Right lobe of liver (tissue), 6 donors: Measurements from ENCODE around the gene PGM5. TPM values are rescaled to one million over a fixed set of nuclear protein-coding genes. Genes with fewer than 3 reads are reported as not detected.

ENCODE experiments used
- ATAC-seq, 4 donors: fragments of 200-7000 bp; cut with Tn5 transposase; one replicate each; pipeline ENCODE4 v1.9.1; 2020; ENCODE audit warnings: mild to moderate bottlenecking in 4 of 4, moderate library complexity in 4 of 4
- DNase-seq, 3 donors: peaks; one replicate each; pipeline ENCODE4 v3.0.0-alpha.2; 2020
- H3K27ac ChIP-seq, 3 donors: fragments of 200-600 bp; one replicate each; pipeline ENCODE4 v1.8.0; 2022
- H3K27me3 ChIP-seq, 2 donors: fragments of 200-600 bp; one replicate each; pipeline ENCODE4 v1.8.0; 2022
- H3K36me3 ChIP-seq, 4 donors: fragments of 200-600 bp; sonication (generic) in 1 of 4; one replicate each; pipeline versions ENCODE4 v1.5.1 to v1.8.0; 2017 to 2022; ENCODE audit warnings: control low read depth in 1 of 4
- H3K4me1 ChIP-seq, 4 donors: fragments of 200-600 bp; sonication (generic) in 1 of 4; one replicate each; pipeline versions ENCODE4 v1.5.1 to v1.8.0; 2017 to 2022; ENCODE audit warnings: control low read depth in 1 of 4
- H3K4me3 ChIP-seq, 3 donors: fragments of 200-600 bp; one replicate each; pipeline ENCODE4 v1.8.0; 2022
- H3K9me3 ChIP-seq, 4 donors: fragments of 200-600 bp; sonication (generic) in 1 of 4; one replicate each; pipeline versions ENCODE4 v1.5.1 to v1.8.0; 2017 to 2022; ENCODE audit warnings: control low read depth in 1 of 4
- POLR2A ChIP-seq: fragments of 450-650 bp; IDR thresholded peaks from one replicate; pipeline ENCODE4 v1.6.1; 2017; ENCODE audit warnings: antibody characterized with exemption, mild to moderate bottlenecking
- WGBS: methylation state at CpG from one replicate; pipeline ENCODE4 v1.1.6; 2018; ENCODE audit warnings: low coverage, low lambda C conversion rate; ENCODE audit not compliant: insufficient coverage; ENCODE audit errors: missing lambda C conversion rate; 5-methylcytosine and 5-hydroxymethylcytosine counted together
- intact Hi-C, 2 donors: fragments of 100-400 bp; cut with DNase I; formaldehyde crosslinking; loops; one replicate each; pipeline versions ENCODE4 v1.11.2 to v1.14.1; 2022
- total RNA-seq, 6 experiments: library from RNA; depleted of rRNA in 2 of 6; stranded (reverse); fragments of >200 nt in 2 of 6; fragmentation: NEBNext Ultra II Directional in 3 of 6; extraction: Animal tissue kit (Norgen Biotek cat#: 25700) in 3 of 6; gene quantifications; one replicate each; pipeline versions ENCODE4 v1.1.0 to v1.2.4, GENCODE V29; 2016 to 2023
- TF ChIP-seq, protein P1 (sequence below), 4 donors: fragments of 200-600 bp in 3 of 4; fragments of 450-650 bp in 1 of 4; IDR thresholded peaks; one replicate each; pipeline versions ENCODE4 v1.5.1 to v1.8.0; 2016 to 2022; ENCODE audit warnings: antibody characterized with exemption in 4 of 4, mild to moderate bottlenecking in 2 of 4
- donor health status: DM: no; HTN: yes; CAD: no.
- donor health status: DM: no; HTN: no; CAD: no.
- donor health status: DM: no; HTN: no; CAD: no.
- donor health status: DM: no; HTN: yes; CAD: no.
- donor health status: DM: no; HTN: yes; CAD: no.

Gene PGM5
- total RNA-seq, 6 experiments from 2014 or later, result 1.4 to 3.5 (median 2.9) TPM

GRCh38 chr9:68480807-68481206 lies 124.4 kb downstream of the PGM5 start:
- TF ChIP-seq, protein P1, sequence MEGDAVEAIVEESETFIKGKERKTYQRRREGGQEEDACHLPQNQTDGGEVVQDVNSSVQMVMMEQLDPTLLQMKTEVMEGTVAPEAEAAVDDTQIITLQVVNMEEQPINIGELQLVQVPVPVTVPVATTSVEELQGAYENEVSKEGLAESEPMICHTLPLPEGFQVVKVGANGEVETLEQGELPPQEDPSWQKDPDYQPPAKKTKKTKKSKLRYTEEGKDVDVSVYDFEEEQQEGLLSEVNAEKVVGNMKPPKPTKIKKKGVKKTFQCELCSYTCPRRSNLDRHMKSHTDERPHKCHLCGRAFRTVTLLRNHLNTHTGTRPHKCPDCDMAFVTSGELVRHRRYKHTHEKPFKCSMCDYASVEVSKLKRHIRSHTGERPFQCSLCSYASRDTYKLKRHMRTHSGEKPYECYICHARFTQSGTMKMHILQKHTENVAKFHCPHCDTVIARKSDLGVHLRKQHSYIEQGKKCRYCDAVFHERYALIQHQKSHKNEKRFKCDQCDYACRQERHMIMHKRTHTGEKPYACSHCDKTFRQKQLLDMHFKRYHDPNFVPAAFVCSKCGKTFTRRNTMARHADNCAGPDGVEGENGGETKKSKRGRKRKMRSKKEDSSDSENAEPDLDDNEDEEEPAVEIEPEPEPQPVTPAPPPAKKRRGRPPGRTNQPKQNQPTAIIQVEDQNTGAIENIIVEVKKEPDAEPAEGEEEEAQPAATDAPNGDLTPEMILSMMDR (IDR thresholded peaks at IDR 0.05), result no peak
- TF ChIP-seq POLR2A, result no peak
- intact Hi-C loops, result no loop called here
- Histone ChIP-seq H3K27me3 (no peaks in the 10 kb centered on the region), H3K36me3 (no peaks in the 10 kb centered on the region), H3K4me3 (no peak overlapping the region), H3K27ac (no peak overlapping the region), H3K9me3 (no peaks in the 10 kb centered on the region), H3K4me1 (no peaks in the 10 kb centered on the region)
- ATAC-seq (no peak), DNase-seq (no peak)
- WGBS, result 62% methylated on average over 3 of the region's 3 CpGs

GRCh38 chr9:68482548-68482947 lies 126.1 kb downstream of the PGM5 start:
- intact Hi-C loops, result no loop called here
- H3K27me3 ChIP-seq, result no peaks in the 10 kb centered on the region
- no peaks in the 10 kb centered on the region for H3K36me3 ChIP-seq
- no peak overlapping the region for H3K27ac ChIP-seq
- ATAC-seq, result peak in 2 of 4 donors; percentile 9 to 15
- DNase-seq, result no peak
- no peaks in the 10 kb centered on the region for H3K4me1 ChIP-seq
- WGBS, result 9% methylated on average over 1 of the region's 1 CpG
- no peak overlapping the region for H3K4me3 ChIP-seq
- no peaks in the 10 kb centered on the region for H3K9me3 ChIP-seq
- TF ChIP-seq POLR2A, result no peak
- TF ChIP-seq, protein P1 (IDR thresholded peaks at IDR 0.05), result no peak

DNA sequence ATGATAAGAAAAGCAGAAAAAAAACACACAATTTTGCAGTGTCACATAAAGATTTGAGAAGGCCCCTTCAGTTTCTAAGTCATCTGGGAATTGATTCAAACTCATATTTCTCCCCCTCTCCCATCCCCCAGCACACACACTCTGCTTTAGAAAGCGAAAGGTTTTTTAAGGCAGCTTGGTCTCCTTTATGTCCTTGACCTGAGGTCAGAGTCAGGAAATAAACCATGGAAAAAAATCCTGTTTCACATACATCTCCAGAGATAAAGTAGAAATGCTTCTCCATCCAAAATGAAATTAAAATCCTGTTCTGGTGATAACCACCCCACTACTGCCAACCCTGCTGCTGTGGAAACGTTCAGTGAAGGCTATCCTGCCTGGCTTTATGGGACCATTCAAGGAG lies 131.7 kb downstream of the PGM5 start:
- H3K27me3 ChIP-seq, result no peaks in the 10 kb centered on the region
- DNase-seq, result no peak
- no peak overlapping the region for H3K4me3 ChIP-seq
- H3K4me1 ChIP-seq, result no peaks in the 10 kb centered on the region
- intact Hi-C loops, result no loop called here
- no peaks in the 10 kb centered on the region for H3K36me3 ChIP-seq
- WGBS, result 26% methylated on average over 2 of the region's 2 CpGs
- peak; percentile 32 to 71 (median 60) for ATAC-seq
- no peaks in the 10 kb centered on the region for H3K9me3 ChIP-seq
- no peak for TF ChIP-seq POLR2A
- TF ChIP-seq, protein P1 (IDR thresholded peaks at IDR 0.05), result no peak
- no peak overlapping the region for H3K27ac ChIP-seq

- intact Hi-C loops, result no loop called here
- 86% methylated on average over 4 of the region's 4 CpGs for WGBS
- Histone ChIP-seq H3K9me3 (no peaks in the 10 kb centered on the region), H3K27me3 (no peaks in the 10 kb centered on the region), H3K4me3 (no peak overlapping the region), H3K27ac (no peak overlapping the region), H3K36me3 (no peaks in the 10 kb centered on the region), H3K4me1 (no peaks in the 10 kb centered on the region)
- ATAC-seq (no peak), DNase-seq (no peak)
- TF ChIP-seq, protein P1 (IDR thresholded peaks at IDR 0.05), result no peak
Measured at GRCh38 chr9:68489646-68490045, 133.2 kb downstream of the PGM5 start.

- intact Hi-C loops, result no loop called here
- Histone ChIP-seq H3K27ac (no peak overlapping the region), H3K4me1 (no peaks in the 10 kb centered on the region), H3K4me3 (no peak overlapping the region), H3K27me3 (no peaks in the 10 kb centered on the region), H3K36me3 (no peaks in the 10 kb centered on the region), H3K9me3 (no peaks in the 10 kb centered on the region)
- no peak for TF ChIP-seq POLR2A
- TF ChIP-seq, protein P1 (IDR thresholded peaks at IDR 0.05), result no peak
- ATAC-seq (no peak), DNase-seq (no peak)
- WGBS, result 56% methylated on average over 6 of the region's 6 CpGs
Measured at GRCh38 chr9:68492806-68493205, 136.4 kb downstream of the PGM5 start.
